ENCODE data around the gene DTD1. TPM values are rescaled to one million over a fixed set of nuclear protein-coding genes. Genes with fewer than 3 reads are reported as not detected.

Gene DTD1
- total RNA-seq, 2 experiments from 2014 or later, result 49.2 to 55.4 TPM

DNA sequence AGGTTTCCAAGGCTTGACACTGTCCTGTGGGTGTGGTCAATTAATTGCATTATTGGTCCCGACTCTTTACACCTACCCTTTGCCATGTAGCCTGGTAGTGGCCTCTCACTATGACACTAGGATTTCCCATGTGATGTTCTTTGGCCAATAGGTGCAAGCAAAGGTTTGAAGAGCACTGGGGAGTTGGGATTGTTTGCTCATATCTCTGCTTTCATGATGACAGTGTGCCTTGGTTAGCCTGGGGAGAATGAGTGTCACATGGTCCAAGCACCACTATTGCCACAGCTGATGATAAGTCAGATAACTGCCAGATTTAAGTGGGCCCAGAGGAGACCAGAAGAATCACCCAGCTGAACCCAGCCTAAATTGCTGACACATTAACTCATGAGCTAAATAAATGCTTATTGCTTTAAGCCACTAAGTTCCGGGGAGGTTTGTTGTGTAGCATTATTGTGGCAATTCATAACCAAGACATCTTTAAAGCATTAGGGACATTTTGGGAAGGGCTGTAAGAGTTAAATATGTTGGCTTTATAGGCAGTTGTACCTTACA lies 208.5 kb downstream of the DTD1 start:
- Mint-ChIP-seq H3K36me3 (no peaks in the 10 kb centered on the region), H3K4me1 (ENCODE audit: low read depth) (peaks cover 12% of the 10 kb centered on the region), H3K9me3 (peaks cover 4% of the 10 kb centered on the region), H3K27me3 (no peaks in the 10 kb centered on the region), H3K27ac (no peak overlapping the region), H3K4me3 (no peak overlapping the region)
- intact Hi-C loops (cut with micrococcal nuclease), result loop anchor here (10.0 kb wide), 1 partner anchor 832 kb away; the partner anchor contains the start of genes MGME1 and SNX5
- DNase-seq, result no peak
- ChIA-PET POLR2A (no interaction called here), CTCF (no interaction called here)

DNA sequence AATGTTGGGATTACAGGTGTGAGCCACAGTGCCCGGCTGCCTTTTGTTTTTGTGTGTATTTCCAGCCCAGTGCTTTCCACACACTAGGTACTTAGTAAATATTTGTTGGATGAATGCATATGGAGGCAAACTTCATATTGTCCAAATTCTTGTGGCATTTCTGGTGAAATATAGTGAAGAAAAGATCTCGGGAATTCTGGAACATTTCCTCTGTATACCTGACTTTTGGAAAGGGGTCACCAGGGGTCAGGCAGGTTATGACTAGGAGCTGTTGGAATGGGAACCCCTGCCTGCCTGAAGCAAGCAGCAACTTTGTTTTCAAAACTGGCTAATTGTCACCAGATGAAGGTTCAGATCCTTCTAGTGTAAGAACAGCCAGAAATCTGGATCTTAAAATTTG lies 213.7 kb downstream of the DTD1 start:
- Mint-ChIP-seq H3K36me3 (no peaks in the 10 kb centered on the region), H3K4me3 (no peak overlapping the region), H3K27me3 (no peaks in the 10 kb centered on the region), H3K27ac (no peak overlapping the region), H3K9me3 (peaks cover under 1% of the 10 kb centered on the region), H3K4me1 (ENCODE audit: low read depth) (no peaks in the 10 kb centered on the region)
- intact Hi-C loops (cut with micrococcal nuclease), result no loop called here
- POLR2A ChIA-PET, result no interaction called here
- DNase-seq, result no peak
- CTCF ChIA-PET, result no interaction called here

DNA sequence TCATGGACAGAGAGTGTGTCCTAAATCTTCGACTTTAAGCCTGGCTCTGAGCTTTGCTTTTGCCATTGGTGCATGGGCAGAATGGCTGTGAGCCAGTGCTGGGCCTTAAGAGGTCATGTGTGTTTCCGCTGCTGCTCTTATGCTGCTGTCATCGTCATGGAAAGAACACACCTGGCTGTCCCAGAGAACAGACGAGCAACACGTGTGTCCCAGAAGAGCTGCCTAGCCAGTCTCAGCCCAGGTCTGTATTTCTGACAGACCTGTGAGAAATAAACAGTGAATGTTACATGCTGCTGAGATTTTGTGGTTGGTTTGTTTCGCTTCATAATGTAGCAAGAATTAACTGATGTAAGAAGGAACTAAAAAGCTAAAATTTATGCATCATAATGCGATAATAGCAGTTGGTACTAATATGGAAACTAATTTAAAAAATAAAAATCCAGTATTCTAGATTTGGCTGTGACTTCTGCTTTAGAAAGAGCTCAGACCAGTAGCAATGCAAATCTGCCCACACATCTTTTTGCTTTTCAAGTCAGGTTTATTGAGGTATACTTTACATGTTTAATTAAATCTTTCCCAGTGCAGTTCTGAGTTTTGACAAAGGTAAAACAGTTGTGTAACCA lies 214.3 kb downstream of the DTD1 start:
- ChIA-PET POLR2A (no interaction called here), CTCF (no interaction called here)
- no peaks in the 10 kb centered on the region for H3K9me3 Mint-ChIP-seq
- H3K4me1 Mint-ChIP-seq (ENCODE audit: low read depth), result no peaks in the 10 kb centered on the region
- no peak for DNase-seq
- H3K36me3 Mint-ChIP-seq, result no peaks in the 10 kb centered on the region
- H3K27ac Mint-ChIP-seq, result no peak overlapping the region
- no peaks in the 10 kb centered on the region for H3K27me3 Mint-ChIP-seq
- no peak overlapping the region for H3K4me3 Mint-ChIP-seq
- intact Hi-C loops (cut with micrococcal nuclease), result no loop called here

DNA sequence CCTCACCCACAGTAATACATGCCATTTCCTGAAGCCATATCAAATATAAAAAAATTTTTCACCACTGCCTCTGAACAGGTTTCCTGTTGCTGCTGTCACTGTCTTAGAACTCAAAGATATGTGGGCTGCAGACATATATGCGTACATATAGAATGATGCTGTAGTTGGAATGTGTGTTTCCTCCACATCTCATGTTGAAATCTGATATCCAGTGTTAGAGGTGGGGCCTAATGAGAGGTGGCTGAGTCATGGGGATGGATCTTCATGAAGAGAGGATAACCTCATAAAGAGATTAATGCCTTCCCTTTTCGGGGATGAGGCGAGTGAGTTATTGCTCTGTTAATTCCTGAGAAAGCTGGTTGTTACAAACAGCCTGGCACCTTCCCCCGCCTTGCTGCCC lies 218.0 kb downstream of the DTD1 start:
- Mint-ChIP-seq H3K27ac (no peak overlapping the region), H3K9me3 (no peaks in the 10 kb centered on the region), H3K27me3 (no peaks in the 10 kb centered on the region), H3K4me3 (no peak overlapping the region), H3K36me3 (no peaks in the 10 kb centered on the region), H3K4me1 (ENCODE audit: low read depth) (no peaks in the 10 kb centered on the region)
- intact Hi-C loops (cut with micrococcal nuclease), result no loop called here
- no peak for DNase-seq
- ChIA-PET CTCF (no interaction called here), POLR2A (no interaction called here)

DNA sequence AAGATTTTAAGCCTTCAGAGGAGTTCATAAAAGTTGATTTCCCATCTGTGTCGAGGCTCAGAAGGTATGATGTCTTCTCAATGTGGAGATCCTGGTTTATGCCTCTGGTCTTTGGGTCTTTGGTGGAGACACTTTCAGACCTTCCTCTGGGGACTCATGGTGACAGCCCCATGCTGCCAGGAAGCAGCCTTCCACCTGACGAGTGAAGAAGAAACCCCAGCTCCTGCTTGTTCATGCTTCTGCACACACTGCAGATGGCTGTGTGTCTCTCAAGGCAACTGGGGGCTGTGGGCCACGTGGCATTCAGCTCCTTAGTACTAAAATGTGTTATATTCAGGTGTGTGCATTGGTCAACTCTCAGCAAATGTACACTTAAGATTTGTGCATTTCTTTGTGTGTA lies 220.9 kb downstream of the DTD1 start:
- H3K27me3 Mint-ChIP-seq, result peaks cover 3% of the 10 kb centered on the region
- H3K36me3 Mint-ChIP-seq, result no peaks in the 10 kb centered on the region
- no peak overlapping the region for H3K4me3 Mint-ChIP-seq
- POLR2A ChIA-PET, result no interaction called here
- CTCF ChIA-PET, result no interaction called here
- no peak overlapping the region for H3K27ac Mint-ChIP-seq
- intact Hi-C loops (cut with micrococcal nuclease), result no loop called here
- H3K4me1 Mint-ChIP-seq (ENCODE audit: low read depth), result no peaks in the 10 kb centered on the region
- H3K9me3 Mint-ChIP-seq, result no peaks in the 10 kb centered on the region
- DNase-seq, result no peak

DNA sequence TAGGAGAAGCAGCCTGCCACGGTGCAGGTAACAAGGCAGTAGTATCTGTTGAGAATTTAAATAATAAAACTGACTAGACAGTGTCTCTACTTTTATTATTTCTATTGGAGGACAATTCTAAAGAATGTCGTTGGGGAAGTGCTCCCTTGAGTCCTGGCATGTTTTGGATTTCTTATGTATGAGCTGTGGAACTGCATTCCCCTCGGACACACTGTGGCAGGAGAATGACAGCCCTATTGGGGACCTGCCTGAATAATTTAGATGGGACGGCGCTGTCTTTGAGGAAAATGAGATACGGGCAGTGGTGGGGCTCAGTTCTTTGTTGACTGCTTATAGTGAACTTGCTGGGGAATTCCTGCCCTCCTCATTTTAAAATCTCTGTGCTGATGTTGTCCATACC lies 223.3 kb downstream of the DTD1 start:
- no peak overlapping the region for H3K4me3 Mint-ChIP-seq
- no peaks in the 10 kb centered on the region for H3K4me1 Mint-ChIP-seq (ENCODE audit: low read depth)
- no peaks in the 10 kb centered on the region for H3K9me3 Mint-ChIP-seq
- intact Hi-C loops (cut with micrococcal nuclease), result no loop called here
- H3K36me3 Mint-ChIP-seq, result no peaks in the 10 kb centered on the region
- H3K27me3 Mint-ChIP-seq, result peaks cover 8% of the 10 kb centered on the region
- ChIA-PET POLR2A (no interaction called here), CTCF (no interaction called here)
- DNase-seq, result no peak
- no peak overlapping the region for H3K27ac Mint-ChIP-seq

DNA sequence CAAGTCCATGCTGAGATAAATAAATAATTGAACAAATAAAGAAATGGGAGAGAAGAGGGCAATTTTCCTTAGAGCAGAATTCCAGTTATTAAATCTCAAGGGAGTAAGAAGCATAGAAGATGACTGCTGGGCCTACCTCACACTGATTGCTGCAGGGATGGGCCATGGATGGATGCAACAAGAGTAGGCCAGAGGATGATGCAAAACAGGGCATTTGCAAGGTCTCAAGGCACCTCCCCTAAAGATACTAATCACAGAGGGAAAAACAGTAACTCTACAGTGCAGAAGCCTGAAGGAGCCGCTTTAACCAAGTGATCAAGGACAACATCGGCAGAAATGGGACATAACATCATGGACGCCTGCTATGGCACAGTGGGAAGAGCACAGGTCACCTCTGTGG lies 224.1 kb downstream of the DTD1 start:
- Mint-ChIP-seq H3K27ac (no peak overlapping the region), H3K4me3 (no peak overlapping the region), H3K9me3 (no peaks in the 10 kb centered on the region), H3K27me3 (peaks cover 8% of the 10 kb centered on the region), H3K36me3 (no peaks in the 10 kb centered on the region), H3K4me1 (ENCODE audit: low read depth) (no peaks in the 10 kb centered on the region)
- no peak for DNase-seq
- ChIA-PET CTCF (no interaction called here), POLR2A (no interaction called here)
- intact Hi-C loops (cut with micrococcal nuclease), result no loop called here

DNA sequence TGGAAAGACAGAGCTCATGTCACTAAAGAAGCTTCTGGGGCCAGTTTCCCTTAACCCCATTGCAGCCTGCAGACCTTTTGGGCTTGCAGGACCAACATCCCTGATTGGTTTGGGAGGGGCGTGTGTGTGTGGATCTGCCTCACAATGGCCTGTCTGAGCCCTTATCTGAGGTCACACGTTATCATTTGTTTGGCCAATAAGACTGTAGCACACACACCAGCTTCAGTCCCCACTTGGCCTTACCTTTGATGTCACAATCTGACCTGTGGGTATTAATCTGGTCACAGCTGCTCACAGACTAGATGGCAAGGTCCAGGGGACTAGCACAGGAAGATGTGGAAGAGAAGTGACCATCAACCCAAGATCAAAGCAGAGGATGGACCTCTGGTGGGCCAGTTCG lies 225.6 kb downstream of the DTD1 start, which contains the start of gene SCP2D1:
Gene SCP2D1, plus strand, starts transcription at position 301 of the 400 bp plus-strand sequence. Its CDS starts 33 bp downstream, at position 334.
- DNase-seq, result no peak
- ChIA-PET POLR2A (no interaction called here), CTCF (no interaction called here)
- Mint-ChIP-seq H3K4me1 (ENCODE audit: low read depth) (no peaks in the 10 kb centered on the region), H3K27me3 (peaks cover 8% of the 10 kb centered on the region), H3K36me3 (no peaks in the 10 kb centered on the region), H3K9me3 (no peaks in the 10 kb centered on the region), H3K4me3 (no peak within 1 kb of the TSS), H3K27ac (no peak within 1 kb of the TSS)
- intact Hi-C loops (cut with micrococcal nuclease), result no loop called here

DNA sequence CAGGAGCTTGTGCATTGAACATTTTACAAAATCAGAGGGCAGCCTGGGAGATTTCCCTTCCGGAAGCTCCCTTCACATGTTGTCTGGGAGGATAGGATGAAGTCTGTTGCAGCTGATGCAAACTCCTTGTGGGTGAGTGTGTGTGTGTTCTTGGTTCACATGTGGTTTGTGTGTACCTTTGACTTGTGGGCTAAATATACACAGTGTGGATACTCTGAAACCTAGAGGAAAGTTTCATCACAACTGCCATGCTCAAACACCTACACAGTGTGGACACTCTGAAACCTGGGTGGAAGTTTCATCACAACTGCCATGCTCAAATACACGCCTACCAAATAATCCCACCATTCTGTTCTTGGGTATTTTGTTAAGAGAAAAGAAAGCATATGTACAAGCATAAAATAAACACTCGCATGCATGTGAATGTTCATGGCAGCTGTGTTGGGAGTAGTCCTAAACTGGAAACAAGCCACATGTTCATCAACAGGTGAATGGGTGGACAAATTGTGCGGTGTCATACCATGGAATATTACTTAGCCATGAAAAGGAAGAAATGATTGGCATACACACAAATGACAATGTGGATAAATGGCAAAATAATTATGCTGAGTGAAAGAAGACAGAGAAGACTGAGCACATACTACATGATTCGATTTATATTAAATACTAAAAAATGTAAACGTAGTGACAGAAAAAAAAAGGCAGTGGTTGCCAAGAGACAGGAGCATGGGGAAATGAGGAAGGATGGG lies 227.5 kb downstream of the DTD1 start:
- Mint-ChIP-seq H3K9me3 (no peaks in the 10 kb centered on the region), H3K27ac (no peak overlapping the region), H3K27me3 (peaks cover 8% of the 10 kb centered on the region), H3K4me1 (ENCODE audit: low read depth) (no peaks in the 10 kb centered on the region), H3K36me3 (no peaks in the 10 kb centered on the region), H3K4me3 (no peak overlapping the region)
- no peak for DNase-seq
- ChIA-PET POLR2A (no interaction called here), CTCF (no interaction called here)
- intact Hi-C loops (cut with micrococcal nuclease), result no loop called here

Other genes starting within 250 kb of the DTD1 start
- gene DZANK1, start 121.0 kb upstream of the DTD1 start, total RNA-seq, result 1 to 10 TPM; 1.4 to 1.6 TPM
- gene POLR3F, start 120.7 kb upstream of the DTD1 start, total RNA-seq, result 10 to 100 TPM; 11.0 to 11.3 TPM
- gene RBBP9, start 90.8 kb upstream of the DTD1 start, total RNA-seq, result 10 to 100 TPM; 15.9 to 17.7 TPM
- gene SEC23B, start 80.1 kb upstream of the DTD1 start, total RNA-seq, result 10 to 100 TPM; 90.6 to 97.1 TPM
- gene SMIM26, start 20.6 kb upstream of the DTD1 start, total RNA-seq, result 10 to 100 TPM; 56.0 to 59.0 TPM
- gene SCP2D1, start 225.7 kb downstream of the DTD1 start, total RNA-seq, result not detected